Measurements from ENCODE around the gene LKAAEAR1.

Gene LKAAEAR1

GRCh38 chr20:64104667-64105451 lies 20.7 kb upstream of the LKAAEAR1 start:
- no peak for TF ChIP-seq CTCF (IDR thresholded peaks at IDR 0.05; ENCODE audit: insufficient read depth, low read depth, low read length, missing control alignments)
- no peak for DNase-seq (ENCODE audit: low read depth)
- H3K4me3 ChIP-seq (ENCODE audit: low read length), result no peak overlapping the region

- TF ChIP-seq CTCF (IDR thresholded peaks at IDR 0.05; ENCODE audit: insufficient read depth, low read depth, low read length, missing control alignments), result no peak
- no peak overlapping the region for H3K4me3 ChIP-seq (ENCODE audit: low read length)
- DNase-seq (ENCODE audit: low read depth), result no peak
Observed at GRCh38 chr20:64103871-64104666, 19.9 kb upstream of the LKAAEAR1 start.

GRCh38 chr20:64102647-64103354 lies 18.6 kb upstream of the LKAAEAR1 start:
- no peak for TF ChIP-seq CTCF (IDR thresholded peaks at IDR 0.05; ENCODE audit: insufficient read depth, low read depth, low read length, missing control alignments)
- H3K4me3 ChIP-seq (ENCODE audit: low read length), result no peak overlapping the region
- DNase-seq (ENCODE audit: low read depth), result no peak

DNA sequence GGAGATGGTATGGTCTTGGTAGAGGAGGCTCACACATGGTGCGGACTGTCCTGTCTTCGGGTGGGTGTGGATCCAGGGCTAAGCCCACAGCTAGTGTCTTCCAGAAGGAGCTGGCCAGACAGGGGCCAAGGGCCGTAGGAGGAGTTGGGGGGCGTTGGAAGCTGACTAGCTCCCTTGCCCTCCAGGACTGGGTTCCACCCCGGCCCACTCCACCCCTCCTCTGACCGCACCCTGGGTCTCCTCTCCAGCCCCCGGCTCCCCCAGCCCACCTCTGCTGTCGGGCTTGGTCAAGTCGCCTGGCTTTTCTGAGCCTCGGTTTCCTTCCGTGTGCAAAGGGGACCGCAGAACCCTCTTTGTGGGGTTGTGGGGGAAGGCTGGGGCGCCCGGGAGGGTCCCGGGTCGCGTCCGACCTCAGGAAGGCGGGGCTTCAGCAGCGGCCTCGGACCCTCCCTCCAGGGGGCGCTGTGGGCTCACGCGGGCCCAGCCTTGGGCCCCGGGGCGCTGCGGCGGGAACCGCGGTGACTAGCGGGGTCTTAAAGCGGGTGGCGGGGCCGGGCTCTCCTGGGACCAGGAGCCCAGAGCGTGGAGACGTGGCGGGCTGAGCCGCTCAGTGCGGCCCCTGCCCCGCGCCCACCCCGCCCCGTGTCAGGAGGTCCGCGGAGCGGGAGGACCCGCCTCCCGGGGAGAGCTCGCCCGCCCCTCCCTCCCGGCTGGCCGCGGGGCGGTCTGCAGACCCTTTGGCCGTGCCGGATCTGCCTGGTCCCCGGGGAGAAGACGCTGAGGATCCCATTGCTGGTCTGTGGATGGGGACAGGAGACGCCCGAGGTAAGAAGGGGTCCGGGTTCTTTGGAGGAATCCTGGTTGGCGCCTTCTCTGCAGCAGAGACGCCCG lies 17.8 kb upstream of the LKAAEAR1 start:
- no peak overlapping the region for H3K4me3 ChIP-seq (ENCODE audit: low read length)
- TF ChIP-seq CTCF (IDR thresholded peaks at IDR 0.05; ENCODE audit: insufficient read depth, low read depth, low read length, missing control alignments), result peak; percentile 44
- peak; percentile 27 for DNase-seq (ENCODE audit: low read depth)

DNA sequence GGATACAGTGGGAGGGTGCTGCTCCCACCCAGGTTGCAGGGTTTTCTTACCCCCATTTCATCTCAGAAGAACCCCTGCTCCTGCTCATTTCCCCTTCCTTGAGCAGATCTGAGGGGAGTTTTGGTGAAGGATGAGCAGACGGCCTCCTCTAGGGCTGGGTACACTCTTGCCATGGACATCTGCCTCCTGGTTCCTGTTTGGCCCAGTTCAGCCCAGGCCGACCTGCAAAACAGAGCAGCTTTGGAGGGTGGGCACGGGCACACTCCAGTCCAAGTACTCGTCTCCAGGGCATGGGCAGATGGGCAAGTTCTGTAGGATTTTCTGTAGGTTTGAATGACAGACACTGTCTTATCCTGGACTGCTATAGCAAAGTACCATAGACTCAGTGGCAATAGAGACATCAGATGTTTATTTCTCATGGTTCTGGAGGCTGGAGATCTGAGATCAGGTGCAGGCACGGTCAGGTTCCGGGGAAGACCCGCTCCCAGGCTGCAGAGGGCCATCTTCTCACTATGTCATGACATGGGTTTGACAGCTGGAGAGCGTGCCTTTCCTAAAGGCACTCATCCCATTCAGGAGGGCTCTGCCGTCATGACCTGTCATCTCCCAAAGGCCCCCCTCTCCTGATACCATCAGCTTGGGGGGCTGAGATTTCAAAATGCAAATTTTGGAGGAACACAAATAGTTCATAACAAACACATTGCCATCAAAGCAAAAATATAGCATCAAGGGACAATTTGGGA lies 16.9 kb upstream of the LKAAEAR1 start:
- no peak for TF ChIP-seq CTCF (IDR thresholded peaks at IDR 0.05; ENCODE audit: insufficient read depth, low read depth, low read length, missing control alignments)
- DNase-seq (ENCODE audit: low read depth), result no peak
- no peak overlapping the region for H3K4me3 ChIP-seq (ENCODE audit: low read length)

DNA sequence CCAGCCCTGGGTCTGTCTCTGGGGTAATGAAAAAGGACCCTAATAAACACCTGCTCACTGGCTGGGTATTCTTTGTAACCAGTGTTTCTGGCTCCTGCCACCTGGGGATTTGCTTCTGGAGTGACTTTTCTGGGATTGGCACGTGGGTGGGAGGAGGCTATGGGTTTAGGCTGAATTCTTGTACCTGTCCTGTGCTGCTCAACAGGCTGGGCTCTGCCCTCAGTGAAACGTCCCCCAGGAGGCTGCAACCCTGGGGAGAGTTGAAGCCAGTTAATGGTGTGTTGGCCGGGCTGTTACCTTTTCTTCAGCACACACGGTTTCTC lies 16.3 kb upstream of the LKAAEAR1 start:
- DNase-seq (ENCODE audit: low read depth), result no peak
- H3K4me3 ChIP-seq (ENCODE audit: low read length), result no peak overlapping the region
- TF ChIP-seq CTCF (IDR thresholded peaks at IDR 0.05; ENCODE audit: insufficient read depth, low read depth, low read length, missing control alignments), result no peak

Measured in epithelial cell of esophagus (primary cell).